ENCODE data around the gene HOXA2. TPM values are rescaled to one million over a fixed set of nuclear protein-coding genes. Genes with fewer than 3 reads are reported as not detected.

Gene HOXA2
- total and polyA plus RNA-seq, 2 of the 13 experiments (the other 11 are each of a cell fraction or from before 2014, with no cell fraction given) = 0.22 to 0.29 TPM

- TF ChIP-seq MEF2D (CRISPR knock-in tag; IDR thresholded peaks at IDR 0.05) (no peak), TEAD2 (CRISPR knock-in tag; IDR thresholded peaks at IDR 0.05) (no peak), PBX3 (CRISPR knock-in tag; IDR thresholded peaks at IDR 0.05; ENCODE audit: borderline replicate concordance) (no peak), HMG20A (CRISPR knock-in tag; IDR thresholded peaks at IDR 0.05; ENCODE audit: borderline replicate concordance) (no peak)
These were observed 34.2 kb downstream of the HOXA2 start (continued) for GRCh38 chr7:27068259-27068658.

GRCh38 chr7:27066148-27066547 lies 36.3 kb downstream of the HOXA2 start:
- H3K9me3 ChIP-seq (ENCODE audit: low read length) = no peaks in the 10 kb centered on the region
- POLR2A ChIA-PET = no interaction called here
- no peak for ATAC-seq
- no peak overlapping the region for H3K4me3 ChIP-seq (replicated peaks in 1 of 3; ENCODE audit: insufficient read depth in 1 of 3, low read depth in 2 of 3, low read length in 3 of 3)
- no TSS peak for BruUV-seq (replicated peaks)
- intact Hi-C loops (cut with micrococcal nuclease; ENCODE audit: unreplicated experiment) = no loop called here
- no peak overlapping the region for H3K27ac ChIP-seq (ENCODE audit: extremely low read length, insufficient read depth, low read length)
- no peak overlapping the region for H3K9ac ChIP-seq (ENCODE audit: insufficient read depth, low read depth, low read length)
- H3K27me3 ChIP-seq (ENCODE audit: control insufficient read depth in 1 of 2, insufficient read depth in 2 of 2, low read length in 2 of 2) = no peaks in the 10 kb centered on the region
- H3K79me2 ChIP-seq (ENCODE audit: insufficient read depth, low read length) = no peaks in the 10 kb centered on the region
- CTCF ChIA-PET (ENCODE audit: low intra/inter-chr PET ratio, low total read pairs) = no interaction called here
- H3K4me2 ChIP-seq (ENCODE audit: low read depth, low read length) = no peak overlapping the region
- no peak for DNase-seq (ENCODE audit: low spot score)
- no peaks in the 10 kb centered on the region for H3K4me1 ChIP-seq (ENCODE audit: insufficient read depth, low read length)
- no peaks in the 10 kb centered on the region for H4K20me1 ChIP-seq (ENCODE audit: insufficient read depth, low read length)
- in situ Hi-C loops (cut with HindIII; ENCODE audit: extremely low pct_ligation_motif_present, low pct_unique_long_range_greater_than_20kb) = no loop called here
- FAIRE-seq = no peak
- TF ChIP-seq ZNF572 (CRISPR knock-in tag; IDR thresholded peaks at IDR 0.05) = no peak
- no peak overlapping the region for H2AFZ ChIP-seq (ENCODE audit: low read length)
- 53% methylated on average over 3 of the region's 3 CpGs for WGBS (ENCODE audit: low lambda C conversion rate)
- H3K36me3 ChIP-seq (replicated peaks in 1 of 2; ENCODE audit: control insufficient read depth in 1 of 2, insufficient read depth in 2 of 2, low read length in 2 of 2) = no peaks in the 10 kb centered on the region

- in situ Hi-C loops (cut with HindIII; ENCODE audit: extremely low pct_ligation_motif_present, low pct_unique_long_range_greater_than_20kb) = no loop called here
- no peaks in the 10 kb centered on the region for H3K36me3 ChIP-seq (replicated peaks in 1 of 2; ENCODE audit: control insufficient read depth in 1 of 2, insufficient read depth in 2 of 2, low read length in 2 of 2)
- H4K20me1 ChIP-seq (ENCODE audit: insufficient read depth, low read length) = no peaks in the 10 kb centered on the region
- H3K79me2 ChIP-seq (ENCODE audit: insufficient read depth, low read length) = no peaks in the 10 kb centered on the region
- no peak overlapping the region for H3K4me2 ChIP-seq (ENCODE audit: low read depth, low read length)
- CTCF ChIA-PET (ENCODE audit: low intra/inter-chr PET ratio, low total read pairs) = no interaction called here
- H3K4me1 ChIP-seq (ENCODE audit: insufficient read depth, low read length) = no peaks in the 10 kb centered on the region
- TF ChIP-seq STAT6 (CRISPR knock-in tag; IDR thresholded peaks at IDR 0.05; ENCODE audit: borderline replicate concordance) (no peak), ZBTB33 (CRISPR knock-in tag; IDR thresholded peaks at IDR 0.05) (no peak), AHR (CRISPR knock-in tag; IDR thresholded peaks at IDR 0.05) (no peak)
- no peak overlapping the region for H3K4me3 ChIP-seq (replicated peaks in 1 of 3; ENCODE audit: insufficient read depth in 1 of 3, low read depth in 2 of 3, low read length in 3 of 3)
- no TSS peak for BruUV-seq (replicated peaks)
- H3K27me3 ChIP-seq (ENCODE audit: control insufficient read depth in 1 of 2, insufficient read depth in 2 of 2, low read length in 2 of 2) = no peaks in the 10 kb centered on the region
- ATAC-seq (no peak), DNase-seq (ENCODE audit: low spot score) (no peak), FAIRE-seq (no peak)
- intact Hi-C loops (cut with micrococcal nuclease; ENCODE audit: unreplicated experiment) = no loop called here
- POLR2A ChIA-PET = no interaction called here
- no peak overlapping the region for H2AFZ ChIP-seq (ENCODE audit: low read length)
- H3K9me3 ChIP-seq (ENCODE audit: low read length) = no peaks in the 10 kb centered on the region
- H3K9ac ChIP-seq (ENCODE audit: insufficient read depth, low read depth, low read length) = no peak overlapping the region
- 54% methylated on average over 2 of the region's 2 CpGs for WGBS (ENCODE audit: low lambda C conversion rate)
- H3K27ac ChIP-seq (ENCODE audit: extremely low read length, insufficient read depth, low read length) = no peak overlapping the region
These were observed 36.8 kb downstream of the HOXA2 start for GRCh38 chr7:27065709-27066108.

Measured in HepG2 (cell line).